Hypothalamus (tissue), 51 donors: ENCODE measurements around the gene EPS8L3.
A peak's percentile ranks its signal among the peaks of the same experiment; 100 is the strongest.

Source experiments
- DNase-seq, 51 donors: peaks; one replicate each; lab custom pipeline; 2025; lab: John Stamatoyannopoulos, UW

EPS8L3 gene

GRCh38 chr1:109781806-109782205 is 18.1 kb upstream of the EPS8L3 start:
- no peak for DNase-seq

GRCh38 chr1:109780982-109781381 is 17.3 kb upstream of the EPS8L3 start:
- DNase-seq = no peak

GRCh38 chr1:109777980-109778625 is 14.4 kb upstream of the EPS8L3 start:
- DNase-seq = no peak

- DNase-seq = peak in 1 of 51 donors; percentile 48
Observed at GRCh38 chr1:109777436-109777835, 13.7 kb upstream of the EPS8L3 start.

- peak in 49 of 51 donors; percentile 42 to 87 (median 67) for DNase-seq
Observed at GRCh38 chr1:109776911-109777310, 13.2 kb upstream of the EPS8L3 start.

GRCh38 chr1:109776206-109776835 is 12.6 kb upstream of the EPS8L3 start:
- DNase-seq = no peak

- no peak for DNase-seq
Observed at GRCh38 chr1:109775398-109775797, 11.7 kb upstream of the EPS8L3 start.

GRCh38 chr1:109773900-109774485 is 10.3 kb upstream of the EPS8L3 start:
- peak in 1 of 51 donors; percentile 18 for DNase-seq

GRCh38 chr1:109773203-109773899 is 9.6 kb upstream of the EPS8L3 start:
- peak in 44 of 51 donors; percentile 17 to 84 (median 64) for DNase-seq

GRCh38 chr1:109772658-109773202 is 9.0 kb upstream of the EPS8L3 start:
- no peak for DNase-seq

- DNase-seq = no peak
Observed at GRCh38 chr1:109771712-109772657, 8.3 kb upstream of the EPS8L3 start.

GRCh38 chr1:109770331-109771095 is 6.8 kb upstream of the EPS8L3 start:
- peak in 44 of 51 donors; percentile 13 to 88 (median 64) for DNase-seq

- no peak for DNase-seq
Observed at GRCh38 chr1:109769330-109770078, 5.8 kb upstream of the EPS8L3 start.

- DNase-seq = no peak
Observed at GRCh38 chr1:109768820-109769219, 5.1 kb upstream of the EPS8L3 start.

- DNase-seq = no peak
Observed at GRCh38 chr1:109768335-109768650, 4.6 kb upstream of the EPS8L3 start.

GRCh38 chr1:109767637-109768334 is 4.1 kb upstream of the EPS8L3 start:
- no peak for DNase-seq

- peak in 1 of 51 donors; percentile 11 for DNase-seq
Observed at GRCh38 chr1:109766991-109767636, 3.4 kb upstream of the EPS8L3 start.
